KBM-7 (cell line): ENCODE results near the gene PAPLN.
"Not testable (repeated sequence)": the region's sequence is repeated elsewhere in the genome, so short reads cannot be mapped to it uniquely, and the experiment has no call there.

ENCODE experiments used
- DNase-seq: peaks from one replicate; pipeline ENCODE4 v3.0.0-alpha.2; 2015
- in situ Hi-C: fragments of 300-500 bp; cut with MboI; formaldehyde crosslinking; loops from 2 replicates; pipeline ENCODE4 v1.14.3; 2020; ENCODE audit warnings: low sequenced_read_pairs, low pct_unique_long_range_greater_than_20kb, mixed read lengths

Gene PAPLN

GRCh38 chr14:73237219-73237785, at the start of gene PAPLN:
PAPLN (plus strand) TSS chr14:73237506; CDS start chr14:73239779, 2,273 bp downstream.
- in situ Hi-C loops, result no loop called here
- DNase-seq, result peak; percentile 34

- in situ Hi-C loops, result no loop called here
Measured at GRCh38 chr14:73188501-73188911, 48.8 kb upstream of the PAPLN start.

GRCh38 chr14:73189651-73190050, 47.7 kb upstream of the PAPLN start:
- no peak for DNase-seq
- in situ Hi-C loops, result no loop called here

More at GRCh38 chr14:73188501-73188911, 48.8 kb upstream of the PAPLN start:
- no peak for DNase-seq

- no peak for DNase-seq
- in situ Hi-C loops, result no loop called here
Measured at GRCh38 chr14:73191441-73191840, 45.9 kb upstream of the PAPLN start.

- in situ Hi-C loops, DNase-seq: not testable (repeated sequence)
Measured at GRCh38 chr14:73194306-73194705, 43.0 kb upstream of the PAPLN start.

- in situ Hi-C loops, result no loop called here
- no peak for DNase-seq
Measured at GRCh38 chr14:73198253-73198652, 39.1 kb upstream of the PAPLN start.

- in situ Hi-C loops, result no loop called here
- no peak for DNase-seq
Measured at GRCh38 chr14:73203527-73203926, 33.8 kb upstream of the PAPLN start.

GRCh38 chr14:73207615-73208014, 29.7 kb upstream of the PAPLN start:
- in situ Hi-C loops, result no loop called here
- no peak for DNase-seq

GRCh38 chr14:73208390-73208789, 28.9 kb upstream of the PAPLN start:
- in situ Hi-C loops, result no loop called here
- no peak for DNase-seq

- DNase-seq, result no peak
- in situ Hi-C loops, result no loop called here
Measured at GRCh38 chr14:73208846-73209245, 28.5 kb upstream of the PAPLN start.

- in situ Hi-C loops, result no loop called here
Measured at GRCh38 chr14:73209953-73210352, 27.4 kb upstream of the PAPLN start.

GRCh38 chr14:73211251-73212040, 25.9 kb upstream of the PAPLN start:
- in situ Hi-C loops, result no loop called here
- DNase-seq, result no peak

More at GRCh38 chr14:73209953-73210352, 27.4 kb upstream of the PAPLN start:
- DNase-seq, result no peak

GRCh38 chr14:73216030-73216429, 21.3 kb upstream of the PAPLN start:
- in situ Hi-C loops, result no loop called here
- no peak for DNase-seq

- DNase-seq, result no peak
- in situ Hi-C loops, result no loop called here
Measured at GRCh38 chr14:73217411-73217810, 19.9 kb upstream of the PAPLN start.

GRCh38 chr14:73220061-73220460, 17.2 kb upstream of the PAPLN start:
- in situ Hi-C loops, result no loop called here
- no peak for DNase-seq

- in situ Hi-C loops, result no loop called here
- no peak for DNase-seq
Measured at GRCh38 chr14:73220634-73221033, 16.7 kb upstream of the PAPLN start.

GRCh38 chr14:73221945-73222344, 15.4 kb upstream of the PAPLN start:
- no peak for DNase-seq
- in situ Hi-C loops, result no loop called here

GRCh38 chr14:73223049-73223448, 14.3 kb upstream of the PAPLN start:
- DNase-seq, result no peak

GRCh38 chr14:73225496-73225895, 11.8 kb upstream of the PAPLN start:
- DNase-seq, result no peak
- in situ Hi-C loops, result no loop called here

More at GRCh38 chr14:73223049-73223448, 14.3 kb upstream of the PAPLN start:
- in situ Hi-C loops, result no loop called here
